ENCODE measurements around the gene SMIM24. TPM values are rescaled to one million over a fixed set of nuclear protein-coding genes. Genes with fewer than 3 reads are reported as not detected.

SMIM24 gene
- total RNA-seq, 1 donor from 2014 or later = 712 TPM

DNA sequence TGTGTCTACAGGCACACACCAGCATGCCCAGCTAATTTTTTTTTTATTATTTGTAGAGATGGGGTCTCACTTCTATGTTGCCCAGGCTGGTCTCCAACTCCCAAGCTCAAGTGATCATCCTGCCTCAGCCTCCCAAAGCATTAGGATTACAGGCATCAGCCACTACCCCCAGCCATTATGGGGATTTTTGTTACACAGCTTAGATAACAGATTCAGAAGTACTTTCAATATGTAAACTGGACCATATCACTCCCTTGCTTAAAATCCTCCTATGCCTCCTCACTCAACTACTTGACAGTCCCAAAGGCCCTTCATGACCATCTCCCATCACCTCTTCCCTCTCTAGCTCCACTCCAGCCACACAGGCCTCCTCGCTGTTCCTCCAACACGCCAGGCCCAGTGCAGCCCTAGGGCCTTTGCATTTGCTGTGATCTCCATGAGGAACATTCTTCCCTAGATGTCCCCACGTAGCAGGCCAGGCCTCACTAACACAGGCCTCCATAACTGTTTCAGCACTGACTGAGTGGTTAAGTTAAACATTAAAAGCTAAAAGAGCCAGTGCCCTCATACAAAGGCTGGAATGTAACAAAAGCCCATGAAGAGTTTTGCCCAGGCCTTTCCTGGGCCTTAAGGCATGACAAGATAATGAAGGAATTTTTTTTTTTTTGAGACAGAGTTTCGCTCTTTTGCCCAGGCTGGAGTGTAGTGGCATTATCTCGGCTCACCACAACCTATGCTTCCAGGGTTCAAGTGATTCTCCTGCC, 17.6 kb upstream of the SMIM24 start:
- no peak for DNase-seq (ENCODE audit: low spot score)

DNA sequence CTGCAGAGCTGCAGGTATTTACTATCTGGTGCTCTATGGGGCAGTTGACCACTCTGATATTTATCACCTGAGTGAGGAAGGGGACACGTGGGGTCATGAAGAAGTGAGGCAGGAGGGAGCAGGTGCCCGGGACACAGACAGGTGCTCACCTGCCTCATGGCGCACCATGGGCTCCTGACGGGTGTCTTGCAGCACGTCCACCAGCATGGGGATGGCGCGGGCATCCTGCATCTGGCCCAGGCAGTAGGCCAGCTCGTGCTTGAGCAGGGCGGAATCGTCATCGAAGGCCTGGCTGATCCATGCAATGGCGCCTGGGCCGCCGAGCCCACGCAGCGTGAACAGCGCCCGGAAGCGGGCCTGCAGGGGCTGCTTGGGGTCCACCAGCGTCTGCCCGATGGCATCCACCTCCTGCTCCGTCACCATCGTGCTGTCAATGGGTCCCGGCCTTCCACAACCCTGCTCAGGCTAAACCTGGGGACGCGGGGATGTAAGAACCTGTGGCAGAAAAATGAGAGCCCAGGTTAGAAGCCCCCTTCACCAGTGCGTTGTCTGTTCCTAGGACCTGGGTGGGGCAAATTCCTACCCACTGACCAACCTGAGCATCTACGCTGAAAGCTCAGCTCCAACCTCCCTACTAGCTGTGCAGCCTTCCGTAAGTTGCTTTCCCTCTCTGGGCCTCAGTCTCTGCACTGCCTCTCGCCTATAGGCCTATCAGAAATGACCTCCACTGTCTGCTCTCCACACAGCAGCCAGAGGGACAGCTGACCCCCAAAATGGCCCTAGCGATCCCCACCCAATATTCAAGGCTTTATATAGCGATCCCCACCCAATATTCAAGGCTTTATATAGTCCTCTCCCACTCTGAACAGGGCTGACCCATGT, 16.3 kb upstream of the SMIM24 start:
- no peak for DNase-seq (ENCODE audit: low spot score)

GRCh38 chr19:3494559-3494958, 14.2 kb upstream of the SMIM24 start:
- DNase-seq (ENCODE audit: low spot score) = no peak

GRCh38 chr19:3494051-3494450, 13.7 kb upstream of the SMIM24 start:
- DNase-seq (ENCODE audit: low spot score) = no peak

GRCh38 chr19:3493651-3494050, 13.3 kb upstream of the SMIM24 start:
- DNase-seq (ENCODE audit: low spot score) = no peak

DNA sequence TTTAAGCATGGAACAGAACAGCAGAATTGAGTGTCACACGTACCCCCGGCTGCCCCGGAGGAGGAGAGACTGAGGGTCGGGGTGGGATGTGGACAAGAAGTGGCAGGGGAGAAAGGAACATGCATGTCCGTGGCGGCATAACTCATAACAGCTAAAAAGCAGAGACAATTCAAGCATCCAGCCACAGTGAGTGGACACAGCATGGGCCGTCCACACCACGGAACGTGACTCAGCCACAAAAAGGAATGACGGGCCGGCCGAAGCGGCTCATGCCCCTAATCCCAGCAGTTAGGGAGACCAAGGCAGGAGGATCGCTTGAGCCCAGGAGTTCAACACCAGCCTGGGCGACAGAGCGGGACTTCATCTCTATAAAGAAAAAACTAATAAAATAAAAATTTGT, 12.6 kb upstream of the SMIM24 start:
- DNase-seq (ENCODE audit: low spot score) = no peak

DNA sequence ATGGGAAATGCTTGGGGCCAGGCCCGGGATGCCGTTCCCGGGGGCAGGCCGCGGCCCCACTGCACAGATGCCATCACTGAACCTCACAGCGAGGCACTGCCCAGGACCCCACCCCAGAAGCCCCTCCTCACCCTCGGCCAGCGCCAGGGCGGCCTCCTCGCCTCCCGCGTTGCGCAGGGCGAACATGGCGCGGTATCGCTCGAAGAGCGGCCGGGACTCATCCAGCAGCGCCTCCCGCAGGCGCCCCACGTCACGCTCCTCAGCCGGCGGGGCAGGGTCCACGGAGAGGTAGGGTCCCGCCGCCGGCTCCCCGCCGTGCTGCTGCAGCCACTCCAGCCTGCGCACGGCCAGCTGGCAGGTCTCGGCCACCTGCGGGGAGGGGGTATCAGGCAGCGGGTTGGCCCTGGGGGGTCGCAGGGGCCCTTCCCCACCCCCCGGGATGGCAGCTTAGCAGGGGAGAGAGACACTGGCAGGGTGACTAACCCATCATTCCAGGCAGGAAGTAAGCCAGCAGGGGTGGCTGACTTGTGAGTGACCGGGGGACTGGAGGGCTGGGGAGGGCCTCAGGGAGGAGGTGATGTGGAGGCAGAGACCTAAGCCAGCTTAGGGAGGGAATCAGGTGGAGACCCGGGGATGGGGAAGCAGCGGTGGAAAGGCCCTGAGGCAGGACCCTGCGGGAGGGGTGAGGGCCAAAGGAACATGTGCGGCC, 12.0 kb upstream of the SMIM24 start:
- no peak for DNase-seq (ENCODE audit: low spot score)

- DNase-seq (ENCODE audit: low spot score) = no peak
These were observed 11.2 kb upstream of the SMIM24 start for GRCh38 chr19:3491396-3492119.

GRCh38 chr19:3483226-3483628, 2.9 kb upstream of the SMIM24 start, which contains the start of gene SMIM44:
Gene SMIM44 (minus strand): TSS chr19:3483441. CDS start chr19:3483403, 38 bp downstream.
- no peak for DNase-seq (ENCODE audit: low spot score)

DNA sequence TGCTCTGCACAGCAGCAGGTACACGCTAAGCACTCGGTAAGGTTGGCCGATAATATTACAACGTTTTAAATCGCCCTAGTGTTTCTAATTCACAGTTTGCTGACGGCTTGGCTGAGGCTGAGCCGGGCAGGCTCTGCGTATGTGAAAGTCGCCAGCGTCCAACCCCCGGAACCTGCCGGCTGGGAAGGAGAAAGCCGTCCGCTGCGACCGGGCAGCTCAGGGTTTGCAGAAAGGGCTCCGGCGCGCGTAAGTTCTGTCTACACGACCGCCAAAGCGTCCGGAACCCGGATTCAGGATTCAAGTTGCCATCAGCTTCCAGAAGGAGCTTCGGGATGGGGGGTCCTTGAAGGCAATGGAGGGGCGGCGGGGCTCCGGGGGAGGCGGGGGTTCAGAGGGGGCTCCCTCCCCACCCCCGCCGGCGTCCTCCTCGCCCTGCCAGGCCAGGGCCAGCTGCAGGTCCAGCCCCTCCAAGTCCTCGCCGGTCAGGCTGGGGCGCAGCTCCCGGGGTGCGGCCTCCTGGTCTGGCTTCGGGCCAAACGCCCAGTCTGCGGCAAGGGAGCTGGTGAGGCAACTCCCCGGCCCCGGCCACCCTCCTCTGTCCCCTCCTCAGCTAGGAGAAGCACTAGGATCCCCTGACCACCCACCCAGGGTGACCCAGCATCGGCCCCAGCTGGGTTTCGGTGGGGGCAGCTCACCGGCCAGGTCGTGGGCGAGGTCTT, 2.3 kb upstream of the SMIM24 start:
- no peak for DNase-seq (ENCODE audit: low spot score)

GRCh38 chr19:3481241-3482090, 1.1 kb upstream of the SMIM24 start:
- peak; percentile 54 for DNase-seq (ENCODE audit: low spot score)

GRCh38 chr19:3479834-3480215, 500 bp downstream of the SMIM24 start:
- DNase-seq (ENCODE audit: low spot score) = peak; percentile 62

- DNase-seq (ENCODE audit: low spot score) = peak; percentile 72
These were observed 1.0 kb downstream of the SMIM24 start for GRCh38 chr19:3479177-3479833.

GRCh38 chr19:3478409-3479176, 1.7 kb downstream of the SMIM24 start:
- DNase-seq (ENCODE audit: low spot score) = no peak

- no peak for DNase-seq (ENCODE audit: low spot score)
These were observed 2.4 kb downstream of the SMIM24 start for GRCh38 chr19:3477951-3478350.

DNA sequence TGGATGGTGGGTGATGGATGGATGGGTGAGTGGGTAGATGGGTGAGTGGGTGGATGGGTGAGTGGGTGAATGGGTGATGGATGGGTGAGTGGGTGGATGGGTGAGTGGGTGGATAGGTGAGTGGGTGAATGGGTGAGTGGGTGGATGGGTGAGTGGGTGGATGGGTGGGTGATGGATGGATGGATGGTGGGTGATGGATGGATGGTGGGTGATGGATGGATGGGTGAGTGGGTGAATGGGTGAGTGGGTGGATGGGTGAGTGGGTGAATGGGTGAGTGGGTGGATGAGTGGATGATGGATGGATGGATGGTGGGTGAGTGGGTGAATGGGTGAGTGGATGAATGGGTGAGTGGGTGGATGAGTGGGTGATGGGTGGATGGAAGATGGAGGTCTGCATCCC, 2.8 kb downstream of the SMIM24 start:
- no peak for DNase-seq (ENCODE audit: low spot score)

GRCh38 chr19:3476830-3477229, 3.5 kb downstream of the SMIM24 start:
- no peak for DNase-seq (ENCODE audit: low spot score)

- no peak for DNase-seq (ENCODE audit: low spot score)
These were observed 4.9 kb downstream of the SMIM24 start for GRCh38 chr19:3475449-3475848.

DNA sequence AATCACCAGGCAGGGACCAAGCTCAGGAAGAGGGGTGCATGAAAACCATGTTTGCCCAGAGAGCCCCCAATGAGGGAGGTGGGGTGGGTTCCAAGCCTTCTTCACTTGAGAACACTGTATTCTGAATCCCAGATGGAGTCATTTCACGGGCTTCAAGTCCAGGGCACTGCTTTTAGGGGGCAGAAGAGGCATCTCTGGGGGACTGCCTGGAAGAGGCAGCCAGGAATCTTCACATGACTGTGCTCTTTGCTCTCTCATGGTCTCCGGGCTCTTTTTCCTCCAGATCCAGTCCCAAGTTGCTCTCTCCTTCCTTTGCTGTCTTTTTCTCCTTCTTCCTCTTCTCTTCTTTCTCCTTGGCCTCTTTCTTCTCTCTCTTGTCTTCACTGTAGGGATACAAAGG, 5.7 kb downstream of the SMIM24 start:
- no peak for DNase-seq (ENCODE audit: low spot score)

All from mucosa of gallbladder (tissue), 1 donor.